Astrocyte of the cerebellum (primary cell): ENCODE results near the gene CLEC17A.
"Not testable (repeated sequence)": the region's sequence is repeated elsewhere in the genome, so short reads cannot be mapped to it uniquely, and the experiment has no call there.

Experiments
- DNase-seq: peaks from one replicate; pipeline ENCODE4 v3.0.0-alpha.2; 2011; ENCODE audit warnings: low read depth
- H3K4me3 ChIP-seq: 2 replicates; pipeline ENCODE4 v1.5.1; 2011; ENCODE audit warnings: mild to moderate bottlenecking, low read depth, low read length, moderate library complexity
- CTCF ChIP-seq: IDR thresholded peaks from 2 replicates; pipeline ENCODE4 v1.5.1; 2012; ENCODE audit warnings: low read length, low read depth, moderate library complexity, mild to moderate bottlenecking; ENCODE audit errors: missing control alignments
- in situ Hi-C: cut with HindIII; loops from 2 replicates; pipeline ENCODE4 v1.10.0; 2017; ENCODE audit warnings: low sequenced_read_pairs

The CLEC17A gene

GRCh38 chr19:14614099-14614412 is 31.2 kb downstream of the CLEC17A start:
- no peak for TF ChIP-seq CTCF
- no peak for DNase-seq
- in situ Hi-C loops: no loop called here
- no peak overlapping the region for H3K4me3 ChIP-seq

- in situ Hi-C loops: no loop called here
- no peak for DNase-seq
- TF ChIP-seq CTCF: no peak
Observed at GRCh38 chr19:14615623-14616022, 32.7 kb downstream of the CLEC17A start.

GRCh38 chr19:14616407-14616806 is 33.5 kb downstream of the CLEC17A start:
- in situ Hi-C loops: no loop called here
- TF ChIP-seq CTCF: no peak
- DNase-seq: no peak
- no peak overlapping the region for H3K4me3 ChIP-seq

More at GRCh38 chr19:14615623-14616022, 32.7 kb downstream of the CLEC17A start:
- H3K4me3 ChIP-seq: no peak overlapping the region

- no peak overlapping the region for H3K4me3 ChIP-seq
- DNase-seq: no peak
- in situ Hi-C loops: no loop called here
- no peak for TF ChIP-seq CTCF
Observed at GRCh38 chr19:14619404-14619803, 36.5 kb downstream of the CLEC17A start.

- H3K4me3 ChIP-seq, in situ Hi-C loops, DNase-seq: not testable (repeated sequence)
Observed at GRCh38 chr19:14624491-14624890, 41.6 kb downstream of the CLEC17A start.

DNA sequence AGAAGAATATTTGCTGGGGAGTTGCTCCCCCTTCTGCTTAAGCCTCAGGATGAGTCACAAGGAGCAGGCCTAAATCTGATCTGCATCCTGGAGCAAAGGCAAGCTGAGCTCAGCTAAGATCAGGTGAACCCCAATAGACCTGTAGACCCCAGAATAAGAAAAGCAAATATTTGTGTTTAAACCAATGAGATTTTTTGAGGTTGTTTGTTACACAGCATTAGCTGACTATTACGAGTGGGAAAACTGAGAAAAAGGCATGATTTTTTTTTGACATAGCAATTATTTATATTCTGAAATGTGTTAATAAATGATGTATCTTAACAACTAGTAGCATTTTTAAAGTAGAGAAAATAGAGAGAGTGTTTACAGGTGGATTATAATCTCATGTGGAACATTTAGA is 46.7 kb downstream of the CLEC17A start:
- in situ Hi-C loops: no loop called here
- no peak for DNase-seq
- H3K4me3 ChIP-seq: no peak overlapping the region
- TF ChIP-seq CTCF: no peak

GRCh38 chr19:14632286-14632685 is 49.4 kb downstream of the CLEC17A start:
- DNase-seq: no peak

More at GRCh38 chr19:14632286-14632685, 49.4 kb downstream of the CLEC17A start:
- H3K4me3 ChIP-seq: no peak overlapping the region
- TF ChIP-seq CTCF: no peak
- in situ Hi-C loops: no loop called here
